HepG2 (cell line): ENCODE data around the gene ARHGEF1. TPM values are rescaled to one million over a fixed set of nuclear protein-coding genes. Genes with fewer than 3 reads are reported as not detected.
A peak's percentile ranks its signal among the peaks of the same experiment; 100 is the strongest.

Experiments
- CBX2 ChIP-seq, 2 experiments: fragments of 200-600 bp in 1 of 2; sonication (generic); formaldehyde crosslinking in 1 of 2; IDR thresholded peaks; 2 replicates each; pipeline versions ENCODE4 v1.7.0 to v1.8.1; 2018 to 2022; ENCODE audit warnings: low read depth in 2 of 2, low read length in 1 of 2, mild to moderate bottlenecking in 1 of 2, missing genetic modification reagents in 1 of 2
- DBP ChIP-seq: sonication (generic); formaldehyde crosslinking; IDR thresholded peaks from 2 replicates; pipeline ENCODE4 v1.4.0; 2020; ENCODE audit warnings: missing genetic modification reagents; ENCODE audit errors: not compliant biosample characterization
- DNMT1 ChIP-seq: sonication (generic); formaldehyde crosslinking; IDR thresholded peaks from 2 replicates; pipeline ENCODE4 v1.5.1; 2020; ENCODE audit warnings: mild to moderate bottlenecking, missing genetic modification reagents
- MTF2 ChIP-seq: sonication (generic); formaldehyde crosslinking; IDR thresholded peaks from 2 replicates; pipeline ENCODE4 v1.5.0; 2020; ENCODE audit warnings: missing genetic modification reagents, borderline replicate concordance
- TFAP4 ChIP-seq: sonication (generic); IDR thresholded peaks from 2 replicates; pipeline ENCODE4 v1.6.1; 2016; ENCODE audit warnings: low read depth, borderline replicate concordance
- ZNF121 ChIP-seq: sonication (generic); formaldehyde crosslinking; IDR thresholded peaks from 2 replicates; pipeline ENCODE4 v1.5.0; 2020; ENCODE audit warnings: mild to moderate bottlenecking, missing genetic modification reagents
- ZNF605 ChIP-seq: sonication (generic); formaldehyde crosslinking; IDR thresholded peaks from 2 replicates; pipeline ENCODE4 v1.8.0; 2022; ENCODE audit warnings: mild to moderate bottlenecking, missing genetic modification reagents
- polyA plus RNA-seq, 8 experiments: library from polyadenylated mRNA; depleted of rRNA in 3 of 8; stranded (reverse) in 7 of 8; unstranded in 1 of 8; fragments of >200 nt; fragmentation: Illumina TruSeq in 4 of 8; extraction: Trizol in 4 of 8; gene quantifications; 2 replicates each; pipeline versions ENCODE4 v1.2.1 to v1.2.3, GENCODE V29; 2011 to 2016; ENCODE audit warnings: low read depth in 4 of 8, missing spikeins in 1 of 8, mixed read lengths in 1 of 8; ENCODE audit not compliant: insufficient read depth in 1 of 8
- total RNA-seq, 5 experiments: library from RNA; depleted of rRNA; stranded (reverse); fragments of >200 nt; fragmentation: Illumina TruSeq; extraction: Trizol; gene quantifications; 2 replicates each; pipeline ENCODE4 v1.2.3, GENCODE V29; 2016; ENCODE audit warnings: low read depth in 1 of 5

Gene ARHGEF1
- total and polyA plus RNA-seq, 2 of the 13 experiments (the other 11 are each of a cell fraction or from before 2014, with no cell fraction given), result 33.7 to 34.7 TPM

GRCh38 chr19:41883821-41884733 lies 1.1 kb downstream of the ARHGEF1 start (continued):
- no peak for TF ChIP-seq DBP (CRISPR knock-in tag)
- TF ChIP-seq DNMT1, result no peak
- no peak; the same call in 1 of the 2 replicates for TF ChIP-seq MTF2 (CRISPR knock-in tag)
- no peak for TF ChIP-seq CBX2 (IDR thresholded peaks at IDR 0.05; ENCODE audit: low read depth, low read length)
- no peak for TF ChIP-seq CBX2 (CRISPR knock-in tag; IDR thresholded peaks at IDR 0.05; ENCODE audit: low read depth)
- TF ChIP-seq ZNF605 (CRISPR knock-in tag), result peak; percentile 88
- TF ChIP-seq TFAP4, result peak; percentile 69; the same call in 1 of the 2 replicates
- TF ChIP-seq ZNF121 (CRISPR knock-in tag), result no peak
